Ishikawa (cell line): ENCODE measurements around the gene ASTN2.

Source experiments
- CEBPB ChIP-seq: IDR thresholded peaks from 2 replicates; pipeline ENCODE4 v1.6.1; 2012
- CREB1 ChIP-seq: IDR thresholded peaks from 2 replicates; pipeline ENCODE4 v1.6.1; 2012; ENCODE audit warnings: low read depth
- EGR1 ChIP-seq: IDR thresholded peaks from 2 replicates; pipeline ENCODE4 v1.6.1; 2012
- EP300 ChIP-seq: IDR thresholded peaks from 2 replicates; pipeline ENCODE4 v1.6.1; 2012; ENCODE audit warnings: borderline replicate concordance
- FOXM1 ChIP-seq: IDR thresholded peaks from 2 replicates; pipeline ENCODE4 v1.6.1; 2012; ENCODE audit warnings: low read depth, borderline replicate concordance
- NFIC ChIP-seq: IDR thresholded peaks from 2 replicates; pipeline ENCODE4 v1.6.1; 2012
- RAD21 ChIP-seq: IDR thresholded peaks from 2 replicates; pipeline ENCODE4 v1.6.1; 2012; ENCODE audit warnings: low read depth
- REST ChIP-seq: IDR thresholded peaks from 2 replicates; pipeline ENCODE4 v1.6.1; 2012; ENCODE audit warnings: low read depth, mild to moderate bottlenecking
- TAF1 ChIP-seq: IDR thresholded peaks from 2 replicates; pipeline ENCODE4 v1.6.1; 2012; ENCODE audit warnings: low read depth, mild to moderate bottlenecking
- TCF12 ChIP-seq: IDR thresholded peaks from 2 replicates; pipeline ENCODE4 v1.6.1; 2012; ENCODE audit warnings: low read depth
- TEAD4 ChIP-seq: IDR thresholded peaks from 2 replicates; pipeline ENCODE4 v1.6.1; 2012
- YY1 ChIP-seq: IDR thresholded peaks from 2 replicates; pipeline ENCODE4 v1.6.1; 2012; ENCODE audit warnings: low read depth
- ZBTB7A ChIP-seq: IDR thresholded peaks from 2 replicates; pipeline ENCODE4 v1.6.1; 2012; ENCODE audit warnings: low read depth
- TF ChIP-seq, protein P1 (sequence below): IDR thresholded peaks from 2 replicates; pipeline ENCODE4 v1.6.1; 2012
- TF ChIP-seq, protein P2 (sequence below): IDR thresholded peaks from 2 replicates; pipeline ENCODE4 v1.6.1; 2012

The ASTN2 gene

GRCh38 chr9:117239428-117239827 lies 175.4 kb downstream of the ASTN2 start:
- TF ChIP-seq EGR1 (no peak), TAF1 (no peak), CREB1 (no peak), ZBTB7A (no peak), CEBPB (no peak), REST (no peak), TEAD4 (no peak), RAD21 (no peak), FOXM1 (no peak), NFIC (no peak), TCF12 (no peak), YY1 (no peak), EP300 (no peak)
- TF ChIP-seq, protein P1, sequence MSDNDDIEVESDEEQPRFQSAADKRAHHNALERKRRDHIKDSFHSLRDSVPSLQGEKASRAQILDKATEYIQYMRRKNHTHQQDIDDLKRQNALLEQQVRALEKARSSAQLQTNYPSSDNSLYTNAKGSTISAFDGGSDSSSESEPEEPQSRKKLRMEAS = no peak
- TF ChIP-seq, protein P2, sequence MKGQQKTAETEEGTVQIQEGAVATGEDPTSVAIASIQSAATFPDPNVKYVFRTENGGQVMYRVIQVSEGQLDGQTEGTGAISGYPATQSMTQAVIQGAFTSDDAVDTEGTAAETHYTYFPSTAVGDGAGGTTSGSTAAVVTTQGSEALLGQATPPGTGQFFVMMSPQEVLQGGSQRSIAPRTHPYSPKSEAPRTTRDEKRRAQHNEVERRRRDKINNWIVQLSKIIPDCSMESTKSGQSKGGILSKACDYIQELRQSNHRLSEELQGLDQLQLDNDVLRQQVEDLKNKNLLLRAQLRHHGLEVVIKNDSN = no peak

DNA sequence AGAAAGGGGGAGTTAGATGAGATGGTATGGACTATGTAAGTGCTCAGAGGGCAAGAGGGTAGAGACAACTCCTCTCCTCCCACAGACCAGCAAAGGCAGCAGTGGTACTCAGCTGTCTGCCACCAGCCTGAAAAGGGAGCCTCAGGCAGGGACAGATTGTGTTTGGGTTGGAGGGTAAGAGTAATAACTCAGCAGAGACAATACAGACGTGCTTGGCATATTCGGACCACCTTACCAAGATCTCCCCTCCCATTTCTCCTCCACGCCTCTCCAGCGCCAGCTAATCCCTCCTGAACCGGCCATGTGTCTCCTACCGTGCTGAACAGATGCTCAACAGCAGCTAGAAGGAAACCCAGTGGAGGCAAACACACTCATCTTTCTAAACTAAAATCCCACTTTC lies 180.8 kb downstream of the ASTN2 start:
- TF ChIP-seq ZBTB7A (no peak), TAF1 (no peak), NFIC (no peak), TCF12 (no peak), EP300 (no peak), CREB1 (no peak), FOXM1 (no peak), TEAD4 (no peak), RAD21 (no peak), EGR1 (no peak), REST (no peak), CEBPB (no peak), YY1 (no peak)
- TF ChIP-seq, protein P1 = no peak
- TF ChIP-seq, protein P2 = no peak

GRCh38 chr9:117233016-117233415 lies 181.8 kb downstream of the ASTN2 start:
- no peak for TF ChIP-seq TCF12
- TF ChIP-seq CREB1 = no peak
- TF ChIP-seq ZBTB7A = no peak
- TF ChIP-seq, protein P1 = no peak
- no peak for TF ChIP-seq TEAD4

DNA sequence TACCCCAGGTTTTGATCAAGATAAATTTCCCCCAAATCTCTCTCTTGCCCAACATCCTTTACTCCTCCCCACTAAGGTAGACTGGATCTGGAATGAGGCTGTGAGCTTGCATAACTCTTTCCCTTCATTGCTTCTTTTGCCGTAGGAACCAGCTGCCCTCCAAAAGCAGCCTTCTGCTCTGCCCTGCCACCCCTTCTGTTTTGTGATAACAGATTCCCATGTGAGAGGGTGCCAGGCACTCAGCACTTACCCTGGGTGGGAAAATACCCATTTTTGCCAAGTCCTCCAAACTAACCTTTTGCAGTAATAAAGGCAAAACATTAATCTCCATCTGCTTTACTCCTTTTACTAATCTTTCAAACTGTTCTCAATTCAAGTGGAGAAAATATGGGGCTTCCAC lies 182.6 kb downstream of the ASTN2 start:
- TF ChIP-seq EGR1 (no peak), TAF1 (no peak), TEAD4 (no peak), EP300 (no peak), CEBPB (no peak), RAD21 (no peak), FOXM1 (no peak), TCF12 (no peak), CREB1 (no peak), ZBTB7A (no peak), YY1 (no peak), NFIC (no peak)
- TF ChIP-seq, protein P1 = no peak
- TF ChIP-seq, protein P2 = no peak

DNA sequence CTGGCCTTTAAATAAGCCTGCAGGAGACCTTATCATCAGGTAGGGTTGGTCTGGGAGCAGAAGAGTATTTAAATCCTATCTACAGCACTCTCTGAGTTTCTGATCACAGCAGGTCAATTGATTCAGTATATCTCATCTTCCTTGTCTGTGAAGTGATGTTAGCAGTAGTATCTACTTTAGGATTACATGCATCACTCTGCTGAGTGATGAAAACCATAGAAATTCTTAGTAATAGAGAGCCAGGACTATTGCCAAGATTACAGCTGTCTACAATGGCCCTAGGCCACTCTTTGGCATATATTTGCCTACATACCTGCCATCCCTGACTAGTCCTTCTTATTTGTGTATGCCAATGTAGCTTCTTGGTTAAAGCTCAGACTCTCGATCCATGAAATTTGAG lies 183.8 kb downstream of the ASTN2 start:
- TF ChIP-seq TAF1 (no peak), RAD21 (no peak), CREB1 (no peak), YY1 (no peak)
- TF ChIP-seq, protein P1 = no peak
- TF ChIP-seq, protein P2 = no peak
